Muscle layer of colon (tissue), 2 donors: ENCODE data around the gene COL5A1.

Experiments
- H3K27ac ChIP-seq: one replicate; pipeline ENCODE4 v1.7.0; 2013; ENCODE audit warnings: low read depth, mild to moderate bottlenecking, low read length, moderate library complexity
- H3K27me3 ChIP-seq, 2 donors: one replicate each; pipeline ENCODE4 v1.7.0; 2013; ENCODE audit warnings: low read length in 2 of 2, mild to moderate bottlenecking in 2 of 2; ENCODE audit not compliant: insufficient read depth in 2 of 2, control insufficient read depth in 1 of 2
- H3K36me3 ChIP-seq: one replicate; pipeline ENCODE4 v1.7.0; 2013; ENCODE audit warnings: mild to moderate bottlenecking, low read length; ENCODE audit not compliant: insufficient read depth
- H3K4me1 ChIP-seq: one replicate; pipeline ENCODE4 v1.7.0; 2013; ENCODE audit warnings: mild to moderate bottlenecking, low read length; ENCODE audit not compliant: insufficient read depth
- H3K4me3 ChIP-seq, 2 donors: one replicate each; pipeline ENCODE4 v1.7.0; 2013; ENCODE audit warnings: low read length in 2 of 2, low read depth in 1 of 2, mild to moderate bottlenecking in 1 of 2, moderate library complexity in 1 of 2
- H3K9ac ChIP-seq: one replicate; pipeline ENCODE4 v1.7.0; 2013; ENCODE audit warnings: low read length
- H3K9me3 ChIP-seq: one replicate; pipeline ENCODE4 v1.7.0; 2013; ENCODE audit warnings: mild to moderate bottlenecking, low read length
- donor health status: abdominal sarcoma.
- donor health status: Adenocarcinoma of cecum.

The COL5A1 gene

GRCh38 chr9:134886413-134886913 is 244.9 kb downstream of the COL5A1 start:
- Histone ChIP-seq H3K27ac (no peak overlapping the region), H3K36me3 (no peaks in the 10 kb centered on the region), H3K4me3 (no peak overlapping the region), H3K4me1 (no peaks in the 10 kb centered on the region), H3K9me3 (no peaks in the 10 kb centered on the region), H3K9ac (no peak overlapping the region), H3K27me3 (peaks cover 0 to 4% of the 10 kb centered on the region in 2 donors)

- H3K36me3 ChIP-seq: no peaks in the 10 kb centered on the region
- H3K27ac ChIP-seq: no peak overlapping the region
- no peak overlapping the region for H3K4me3 ChIP-seq
- no peaks in the 10 kb centered on the region for H3K4me1 ChIP-seq
- H3K27me3 ChIP-seq: peaks cover 0 to under 1% of the 10 kb centered on the region in 2 donors
- H3K9me3 ChIP-seq: no peaks in the 10 kb centered on the region
- H3K9ac ChIP-seq: no peak overlapping the region
Observed at GRCh38 chr9:134887219-134887618, 245.6 kb downstream of the COL5A1 start.

- Histone ChIP-seq H3K36me3 (no peaks in the 10 kb centered on the region), H3K9ac (no peak overlapping the region), H3K27ac (no peak overlapping the region), H3K4me1 (no peaks in the 10 kb centered on the region), H3K4me3 (no peak overlapping the region), H3K27me3 (no peaks in the 10 kb centered on the region), H3K9me3 (no peaks in the 10 kb centered on the region)
Observed at GRCh38 chr9:134887686-134888602, 246.3 kb downstream of the COL5A1 start.

- Histone ChIP-seq H3K4me1 (no peaks in the 10 kb centered on the region), H3K36me3 (no peaks in the 10 kb centered on the region), H3K9ac (no peak overlapping the region)
Observed at GRCh38 chr9:134888603-134889190, 247.1 kb downstream of the COL5A1 start.

GRCh38 chr9:134889386-134890154 is 248.0 kb downstream of the COL5A1 start:
- no peak overlapping the region for H3K4me3 ChIP-seq
- no peaks in the 10 kb centered on the region for H3K27me3 ChIP-seq
- no peaks in the 10 kb centered on the region for H3K9me3 ChIP-seq
- H3K27ac ChIP-seq: no peak overlapping the region
- H3K36me3 ChIP-seq: no peaks in the 10 kb centered on the region
- no peaks in the 10 kb centered on the region for H3K4me1 ChIP-seq
- no peak overlapping the region for H3K9ac ChIP-seq

More at GRCh38 chr9:134888603-134889190, 247.1 kb downstream of the COL5A1 start:
- Histone ChIP-seq H3K27ac (no peak overlapping the region), H3K27me3 (no peaks in the 10 kb centered on the region), H3K9me3 (no peaks in the 10 kb centered on the region), H3K4me3 (no peak overlapping the region)

- Histone ChIP-seq H3K9me3 (no peaks in the 10 kb centered on the region), H3K36me3 (no peaks in the 10 kb centered on the region), H3K4me3 (no peak overlapping the region), H3K27me3 (no peaks in the 10 kb centered on the region), H3K9ac (no peak overlapping the region), H3K27ac (no peak overlapping the region), H3K4me1 (no peaks in the 10 kb centered on the region)
Observed at GRCh38 chr9:134890155-134890495, 248.5 kb downstream of the COL5A1 start.

- Histone ChIP-seq H3K9ac (no peak overlapping the region), H3K27me3 (no peaks in the 10 kb centered on the region), H3K27ac (no peak overlapping the region), H3K9me3 (no peaks in the 10 kb centered on the region), H3K4me3 (no peak overlapping the region), H3K4me1 (no peaks in the 10 kb centered on the region), H3K36me3 (no peaks in the 10 kb centered on the region)
Observed at GRCh38 chr9:134891053-134891452, 249.4 kb downstream of the COL5A1 start.

GRCh38 chr9:134891713-134892112 is 250.1 kb downstream of the COL5A1 start:
- Histone ChIP-seq H3K4me3 (no peak overlapping the region), H3K27me3 (no peaks in the 10 kb centered on the region), H3K9me3 (no peaks in the 10 kb centered on the region), H3K4me1 (peaks cover 4% of the 10 kb centered on the region), H3K36me3 (no peaks in the 10 kb centered on the region), H3K9ac (no peak overlapping the region), H3K27ac (no peak overlapping the region)

GRCh38 chr9:134892221-134892620 is 250.6 kb downstream of the COL5A1 start:
- Histone ChIP-seq H3K4me1 (peaks cover 4% of the 10 kb centered on the region), H3K9ac (no peak overlapping the region), H3K4me3 (no peak overlapping the region), H3K27ac (no peak overlapping the region), H3K9me3 (no peaks in the 10 kb centered on the region), H3K27me3 (no peaks in the 10 kb centered on the region), H3K36me3 (no peaks in the 10 kb centered on the region)

- no peak overlapping the region for H3K9ac ChIP-seq
- no peaks in the 10 kb centered on the region for H3K36me3 ChIP-seq
- H3K4me3 ChIP-seq: no peak overlapping the region
- H3K4me1 ChIP-seq: peaks cover 4% of the 10 kb centered on the region
- no peak overlapping the region for H3K27ac ChIP-seq
- H3K9me3 ChIP-seq: no peaks in the 10 kb centered on the region
- H3K27me3 ChIP-seq: no peaks in the 10 kb centered on the region
Observed at GRCh38 chr9:134892820-134893420, 251.3 kb downstream of the COL5A1 start.
